ENCODE data around the gene RSAD2. TPM values are rescaled to one million over a fixed set of nuclear protein-coding genes. Genes with fewer than 3 reads are reported as not detected.

RSAD2 gene
- total and polyA plus RNA-seq, 9 of the 15 experiments (the other 6 are each of a cell fraction or from before 2014, with no cell fraction given) = 0.15 to 1.4 (median 0.28) TPM

DNA sequence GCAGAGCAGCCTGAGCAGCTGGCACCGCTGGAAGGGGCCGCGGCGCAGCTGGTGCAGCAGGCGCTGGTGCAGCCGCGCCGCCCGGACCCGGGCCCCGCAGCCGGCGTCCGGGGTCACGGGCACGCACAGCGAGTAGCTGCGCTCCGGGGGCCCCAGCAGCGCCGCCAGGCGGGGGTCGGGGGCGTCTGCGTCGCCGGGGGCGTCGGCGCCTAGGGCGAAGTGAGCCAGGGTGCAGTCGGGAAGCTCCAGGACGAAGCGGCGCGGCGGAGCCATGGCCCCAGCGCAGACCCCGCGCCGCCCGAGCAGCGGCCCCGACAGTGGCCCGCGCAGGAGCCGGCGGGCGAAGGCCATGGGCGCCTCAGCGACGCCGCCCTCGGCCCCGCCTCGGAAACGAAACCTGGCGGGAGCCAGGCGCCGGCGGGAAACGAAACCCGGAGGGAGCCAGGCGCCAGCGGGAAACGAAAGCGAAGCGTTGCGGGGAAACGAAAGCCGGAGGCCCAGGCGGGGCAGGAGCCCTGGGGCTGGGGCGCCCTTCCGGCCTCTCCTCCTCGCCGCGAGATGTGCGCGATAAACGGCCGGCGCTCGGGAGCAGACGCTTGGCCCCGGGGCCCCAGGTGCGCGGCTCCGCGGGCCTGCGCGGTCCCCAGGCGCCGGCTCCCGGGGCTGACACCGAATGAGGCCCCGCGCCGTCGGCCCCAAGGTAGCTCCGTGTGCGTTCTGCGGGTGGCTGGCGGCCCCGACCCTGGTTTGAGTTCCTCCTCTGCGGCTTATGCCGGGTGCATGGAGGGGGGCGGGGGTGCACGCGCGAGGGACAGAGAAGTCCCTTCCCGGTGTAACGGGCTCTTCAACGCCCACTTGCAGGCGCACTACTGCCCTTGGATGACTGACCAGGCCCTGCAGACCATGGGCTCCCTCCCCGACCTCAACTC, 12.0 kb upstream of the RSAD2 start, which contains the start of gene CMPK2 (continued):
- TF ChIP-seq PATZ1 (CRISPR knock-in tag; IDR thresholded peaks at IDR 0.05; ENCODE audit: borderline replicate concordance) = no peak
- no peak for TF ChIP-seq ZNF311 (CRISPR knock-in tag; IDR thresholded peaks at IDR 0.05)
- no peak for TF ChIP-seq SMC3 (conservative IDR thresholded peaks at IDR 0.05; ENCODE audit: insufficient read depth, low read depth, low read length)
- TF ChIP-seq CHD1 (IDR thresholded peaks at IDR 0.05; ENCODE audit: low read length) = peak; percentile 80
- no peak for TF ChIP-seq MCM2 (IDR thresholded peaks at IDR 0.05; ENCODE audit: low read depth)
- no peak for TF ChIP-seq MAFK (IDR thresholded peaks at IDR 0.05; ENCODE audit: low read length)
- TF ChIP-seq POLR3G (IDR thresholded peaks at IDR 0.05; ENCODE audit: extremely low read depth, insufficient read length, insufficient replicate concordance) = no peak
- no peak for TF ChIP-seq POLR3A (IDR thresholded peaks at IDR 0.05; ENCODE audit: borderline replicate concordance, extremely low read depth, insufficient read depth, insufficient read length)
- no peak for TF ChIP-seq NKRF (IDR thresholded peaks at IDR 0.05; ENCODE audit: borderline replicate concordance)
- TF ChIP-seq, protein P1, sequence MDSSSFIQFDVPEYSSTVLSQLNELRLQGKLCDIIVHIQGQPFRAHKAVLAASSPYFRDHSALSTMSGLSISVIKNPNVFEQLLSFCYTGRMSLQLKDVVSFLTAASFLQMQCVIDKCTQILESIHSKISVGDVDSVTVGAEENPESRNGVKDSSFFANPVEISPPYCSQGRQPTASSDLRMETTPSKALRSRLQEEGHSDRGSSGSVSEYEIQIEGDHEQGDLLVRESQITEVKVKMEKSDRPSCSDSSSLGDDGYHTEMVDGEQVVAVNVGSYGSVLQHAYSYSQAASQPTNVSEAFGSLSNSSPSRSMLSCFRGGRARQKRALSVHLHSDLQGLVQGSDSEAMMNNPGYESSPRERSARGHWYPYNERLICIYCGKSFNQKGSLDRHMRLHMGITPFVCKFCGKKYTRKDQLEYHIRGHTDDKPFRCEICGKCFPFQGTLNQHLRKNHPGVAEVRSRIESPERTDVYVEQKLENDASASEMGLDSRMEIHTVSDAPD (CRISPR knock-in tag; IDR thresholded peaks at IDR 0.05) = no peak
- TF ChIP-seq, protein P2, sequence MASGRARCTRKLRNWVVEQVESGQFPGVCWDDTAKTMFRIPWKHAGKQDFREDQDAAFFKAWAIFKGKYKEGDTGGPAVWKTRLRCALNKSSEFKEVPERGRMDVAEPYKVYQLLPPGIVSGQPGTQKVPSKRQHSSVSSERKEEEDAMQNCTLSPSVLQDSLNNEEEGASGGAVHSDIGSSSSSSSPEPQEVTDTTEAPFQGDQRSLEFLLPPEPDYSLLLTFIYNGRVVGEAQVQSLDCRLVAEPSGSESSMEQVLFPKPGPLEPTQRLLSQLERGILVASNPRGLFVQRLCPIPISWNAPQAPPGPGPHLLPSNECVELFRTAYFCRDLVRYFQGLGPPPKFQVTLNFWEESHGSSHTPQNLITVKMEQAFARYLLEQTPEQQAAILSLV (tag; IDR thresholded peaks at IDR 0.05) = no peak
- no peak; the same call in 1 of the 2 replicates for TF ChIP-seq ZNF740 (CRISPR knock-in tag; IDR thresholded peaks at IDR 0.05)
- TF ChIP-seq ZNF740 (tag; IDR thresholded peaks at IDR 0.05) = no peak
